GM12878 (cell line): ENCODE measurements around the gene CADM2. TPM values are rescaled to one million over a fixed set of nuclear protein-coding genes. Genes with fewer than 3 reads are reported as not detected.

Experiments
- ATAC-seq: fragments of 200-7000 bp; cut with Tn5 transposase; 3 replicates; pipeline ENCODE4 v1.9.1; 2020; ENCODE audit warnings: mild to moderate bottlenecking, moderate library complexity
- BruUV-seq: library from RNA; stranded (reverse); fragments of 400-500 nt; replicated peaks from 2 replicates; lab custom pipeline; 2021; lab: Mats Ljungman, UMichigan
- CTCF ChIA-PET: fragments of 300-600 bp; sonication (Branson Sonifier 250); formaldehyde crosslinking; extraction: SDS; loops from one replicate; lab custom pipeline; 2021; ENCODE audit warnings: inconsistent platforms; lab: Yijun Ruan, JAX
- POLR2A ChIA-PET: fragments of 350-600 bp; formaldehyde crosslinking; extraction: SDS; loops from one replicate; lab custom pipeline; 2021; ENCODE audit warnings: inconsistent platforms; lab: Charles Lee
- RAD21 ChIA-PET: fragments of 300-600 bp; sonication (Branson Sonifier 250); formaldehyde crosslinking; loops from one replicate; lab custom pipeline; 2023; ENCODE audit warnings: antibody characterized with exemption; ENCODE audit not compliant: unreplicated experiment; lab: Charles Lee
- SMC1A ChIA-PET: fragments of 300-600 bp; sonication (Branson Sonifier 250); formaldehyde crosslinking; loops from one replicate; lab custom pipeline; 2023; ENCODE audit not compliant: unreplicated experiment, uncharacterized antibody; lab: Charles Lee
- DNase-seq: peaks from one replicate; pipeline ENCODE4 v3.0.0-alpha.2; 2011; ENCODE audit warnings: low read depth, low spot score
- FAIRE-seq: peaks from 3 replicates; lab custom pipeline; 2011; peaks lifted over from hg19 to GRCh38; lab: Jason Lieb, UNC
- H2AFZ ChIP-seq: 2 replicates; pipeline ENCODE4 v1.6.0; 2011; ENCODE audit warnings: low read depth, low read length, control low read depth; ENCODE audit not compliant: control insufficient read depth
- H3K27ac ChIP-seq: 2 replicates; pipeline ENCODE4 v1.5.1; 2011; ENCODE audit warnings: control low read depth; ENCODE audit not compliant: control insufficient read depth, insufficient read depth
- H3K27me3 ChIP-seq, 2 experiments: replicated peaks in 1 of 2; 2 replicates each; pipeline versions ENCODE4 v1.6.0 to v1.6.1; 2011; ENCODE audit warnings: low read length in 1 of 2; ENCODE audit not compliant: control insufficient read depth in 2 of 2, insufficient read depth in 2 of 2
- H3K36me3 ChIP-seq, 2 experiments: 2 replicates each; pipeline ENCODE4 v1.5.1; 2011; ENCODE audit warnings: low read length in 1 of 2; ENCODE audit not compliant: control insufficient read depth in 2 of 2, insufficient read depth in 2 of 2
- H3K4me1 ChIP-seq: 2 replicates; pipeline ENCODE4 v1.6.1; 2011; ENCODE audit warnings: mild to moderate bottlenecking, low read length, moderate library complexity, mixed read lengths; ENCODE audit not compliant: control insufficient read depth, insufficient read depth
- H3K4me2 ChIP-seq: 2 replicates; pipeline ENCODE4 v1.6.0; 2011; ENCODE audit warnings: control low read depth; ENCODE audit not compliant: control insufficient read depth, insufficient read depth
- H3K4me3 ChIP-seq: fragments of 200-600 bp; sonication (generic); 2 replicates; pipeline ENCODE4 v1.5.1; 2016
- H3K79me2 ChIP-seq: 2 replicates; pipeline ENCODE4 v1.6.0; 2011; ENCODE audit warnings: low read length; ENCODE audit not compliant: control insufficient read depth, insufficient read depth
- H3K9ac ChIP-seq: 2 replicates; pipeline ENCODE4 v1.8.0; 2011; ENCODE audit warnings: low read length, control low read depth, mixed read lengths; ENCODE audit not compliant: control insufficient read depth, insufficient read depth
- H3K9me3 ChIP-seq: replicated peaks from 3 replicates; pipeline ENCODE4 v1.5.1; 2011; ENCODE audit warnings: mild to moderate bottlenecking, low read length; ENCODE audit not compliant: control insufficient read depth, insufficient read depth
- H4K20me1 ChIP-seq: 2 replicates; pipeline ENCODE4 v1.6.0; 2011; ENCODE audit not compliant: control insufficient read depth, insufficient read depth
- CBX5 ChIP-seq: sonication (generic); IDR thresholded peaks from 2 replicates; pipeline ENCODE4 v1.6.1; 2016; ENCODE audit warnings: low read depth, moderate library complexity, mild to moderate bottlenecking, inconsistent platforms
- DPF2 ChIP-seq: fragments of 450-650 bp; IDR thresholded peaks from 2 replicates; pipeline ENCODE4 v1.6.1; 2017; ENCODE audit warnings: mild to moderate bottlenecking
- KDM1A ChIP-seq: fragments of 200-600 bp; sonication (generic); IDR thresholded peaks from 2 replicates; pipeline ENCODE4 v1.6.1; 2016; ENCODE audit warnings: borderline replicate concordance
- MEF2A ChIP-seq: IDR thresholded peaks from 2 replicates; pipeline ENCODE4 v1.6.1; 2011; ENCODE audit warnings: low read depth, mild to moderate bottlenecking, low read length, moderate library complexity; ENCODE audit not compliant: insufficient read depth
- MEF2B ChIP-seq: fragments of 450-650 bp; IDR thresholded peaks from 2 replicates; pipeline ENCODE4 v1.6.1; 2018; ENCODE audit warnings: mild to moderate bottlenecking, moderate library complexity; ENCODE audit not compliant: partially characterized antibody, poor library complexity, severe bottlenecking
- NFYA ChIP-seq: IDR thresholded peaks from 2 replicates; pipeline ENCODE4 v1.6.1; 2011; ENCODE audit warnings: low read depth, mild to moderate bottlenecking, low read length, improper control_type of control experiment, borderline replicate concordance
- POU2F2 ChIP-seq: IDR thresholded peaks from 3 replicates; pipeline ENCODE4 v1.6.1; 2011; ENCODE audit warnings: low read depth, mild to moderate bottlenecking, low read length, borderline replicate concordance
- RAD21 ChIP-seq: IDR thresholded peaks from 2 replicates; pipeline ENCODE4 v1.6.1; 2011; ENCODE audit warnings: mild to moderate bottlenecking, low read depth, low read length, moderate library complexity; ENCODE audit not compliant: insufficient read depth
- RBBP5 ChIP-seq: fragments of 200-600 bp; sonication (generic); conservative IDR thresholded peaks from 2 replicates; pipeline ENCODE4 v1.6.1; 2016
- SPI1 ChIP-seq: IDR thresholded peaks from 2 replicates; pipeline ENCODE4 v1.6.1; 2011; ENCODE audit warnings: low read depth, mild to moderate bottlenecking, low read length, moderate library complexity, borderline replicate concordance; ENCODE audit not compliant: insufficient read depth
- STAT1 ChIP-seq: fragments of 450-650 bp; conservative IDR thresholded peaks from 2 replicates; pipeline ENCODE4 v1.6.1; 2014; ENCODE audit warnings: antibody characterized with exemption, mild to moderate bottlenecking
- YY1 ChIP-seq: IDR thresholded peaks from 2 replicates; pipeline ENCODE4 v1.6.1; 2011; ENCODE audit warnings: low read depth, mild to moderate bottlenecking, low read length
- ZNF207 ChIP-seq: fragments of 450-650 bp; IDR thresholded peaks from 2 replicates; pipeline ENCODE4 v1.6.1; 2014; ENCODE audit warnings: antibody characterized with exemption, mild to moderate bottlenecking, borderline replicate concordance
- WGBS: methylation state at CpG from one replicate; pipeline ENCODE4 v1.1.6; 2016; ENCODE audit warnings: low lambda C conversion rate; ENCODE audit not compliant: insufficient replicate concordance, insufficient coverage; ENCODE audit errors: missing lambda C conversion rate; 5-methylcytosine and 5-hydroxymethylcytosine counted together
- in situ Hi-C: fragments of 300-500 bp; cut with MboI; formaldehyde crosslinking; loops from 9 replicates; pipeline ENCODE4 v1.14.3; 2018; ENCODE audit warnings: mixed read lengths
- intact Hi-C: fragments of 100-400 bp; cut with micrococcal nuclease; formaldehyde crosslinking; loops from one replicate; pipeline ENCODE4 v1.14.2; 2022; ENCODE audit not compliant: unreplicated experiment
- polyA plus RNA-seq, 11 experiments: library from polyadenylated mRNA; depleted of rRNA in 4 of 11; unstranded in 6 of 11; stranded (reverse) in 5 of 11; fragments of >200 nt; fragmentation: Nextera tagmentation in 4 of 11; fragmentation: Illumina TruSeq in 1 of 11; extraction: Ambion mirVana in 4 of 11; extraction: Trizol in 1 of 11; gene quantifications; 1 replicate in 1 of 11; 2 replicates in 10 of 11; pipeline versions ENCODE4 v1.2.1 to v1.2.3, GENCODE V29; 2011 to 2016; ENCODE audit warnings: inconsistent platforms in 2 of 11, missing spikeins in 2 of 11, low read depth in 1 of 11
- total RNA-seq, 4 experiments: library from RNA; depleted of rRNA in 3 of 4; stranded (reverse); fragments of >200 nt in 3 of 4; fragmentation: Illumina TruSeq in 1 of 4; extraction: Trizol in 1 of 4; gene quantifications; 2 replicates each; pipeline versions ENCODE4 v1.2.1 to v1.2.3, GENCODE V29; 2013 to 2021

Gene CADM2
- total and polyA plus RNA-seq, 10 of the 15 experiments (the other 5 are each of a cell fraction or from before 2014, with no cell fraction given), result 0.13 TPM; not detected in 9

DNA sequence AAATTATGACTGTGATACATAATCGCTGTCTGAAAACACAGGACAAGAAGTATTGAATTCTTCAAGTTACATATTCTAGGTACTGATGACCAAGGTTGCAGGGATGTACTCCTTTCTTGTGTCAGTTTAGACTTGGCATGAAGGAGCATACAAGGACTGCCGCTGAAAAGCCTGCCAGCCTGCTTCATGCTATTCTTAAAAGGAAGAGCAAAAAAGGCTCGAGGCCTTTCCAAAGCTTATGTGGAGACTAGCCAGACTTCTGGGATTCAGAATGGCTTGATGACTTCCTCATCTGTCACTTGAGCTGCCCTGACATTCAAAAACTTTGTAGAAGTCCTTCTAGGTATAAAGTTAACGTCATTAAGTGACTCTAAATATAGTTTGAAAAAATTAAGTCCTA is 92.0 kb downstream of the CADM2 start:
- no peak for DNase-seq
- no peaks in the 10 kb centered on the region for H3K9me3 ChIP-seq
- RAD21 ChIA-PET, result no interaction called here
- H3K9ac ChIP-seq, result no peak overlapping the region
- H3K4me2 ChIP-seq, result no peak overlapping the region
- in situ Hi-C loops, result no loop called here
- H3K27ac ChIP-seq, result no peak overlapping the region
- H3K79me2 ChIP-seq, result no peaks in the 10 kb centered on the region
- TF ChIP-seq POU2F2, result no peak
- TF ChIP-seq RAD21, result no peak
- TF ChIP-seq STAT1, result no peak
- no peak for TF ChIP-seq DPF2
- TF ChIP-seq MEF2A, result no peak
- no peak for TF ChIP-seq KDM1A
- TF ChIP-seq SPI1, result no peak
- TF ChIP-seq CBX5, result no peak
- no peak for TF ChIP-seq ZNF207
- TF ChIP-seq RBBP5, result no peak
- TF ChIP-seq NFYA, result no peak
- TF ChIP-seq YY1, result no peak
- no peak for TF ChIP-seq MEF2B
- no peaks in the 10 kb centered on the region for H3K4me1 ChIP-seq
- FAIRE-seq, result no peak
- no peak for ATAC-seq
- no peaks in the 10 kb centered on the region for H3K36me3 ChIP-seq
- no peak overlapping the region for H3K4me3 ChIP-seq
- H4K20me1 ChIP-seq, result no peaks in the 10 kb centered on the region
- POLR2A ChIA-PET, result no interaction called here
- SMC1A ChIA-PET, result interaction anchor here (1.1 kb wide), 1 partner anchor 114 kb away, joined by 3 read pairs; no protein-coding TSS in a partner anchor
- no TSS peak for BruUV-seq
- intact Hi-C loops, result no loop called here
- no peak overlapping the region for H2AFZ ChIP-seq
- CTCF ChIA-PET, result no interaction called here
- 36% methylated on average over 4 of the region's 4 CpGs for WGBS
- H3K27me3 ChIP-seq, result no peaks in the 10 kb centered on the region
